GM19023 (cell line): Measurements from ENCODE around the gene TOMM70.
A peak's percentile ranks its signal among the peaks of the same experiment; 100 is the strongest.

ENCODE experiments used
- ATAC-seq: cut with Tn5 transposase; IDR thresholded peaks from one replicate; pipeline ENCODE4 v1.9.1; 2021; ENCODE audit warnings: mild to moderate bottlenecking, moderate library complexity; ENCODE audit not compliant: unreplicated experiment

The TOMM70 gene

GRCh38 chr3:100412912-100413590, 12.2 kb upstream of the TOMM70 start:
- ATAC-seq: no peak

GRCh38 chr3:100411091-100411982, 10.4 kb upstream of the TOMM70 start:
- no peak for ATAC-seq

- ATAC-seq: no peak
Observed at GRCh38 chr3:100407977-100408532, 7.2 kb upstream of the TOMM70 start.

GRCh38 chr3:100407164-100407563, 6.3 kb upstream of the TOMM70 start:
- no peak for ATAC-seq

- ATAC-seq: no peak
Observed at GRCh38 chr3:100404250-100404548, 3.3 kb upstream of the TOMM70 start.

- no peak for ATAC-seq
Observed at GRCh38 chr3:100403362-100404249, 2.7 kb upstream of the TOMM70 start.

GRCh38 chr3:100402891-100403290, 2.0 kb upstream of the TOMM70 start:
- no peak for ATAC-seq

- no peak for ATAC-seq
Observed at GRCh38 chr3:100402256-100402655, 1.4 kb upstream of the TOMM70 start.

- peak; percentile 15 for ATAC-seq
Observed at GRCh38 chr3:100401674-100402041, 769 bp upstream of the TOMM70 start.

GRCh38 chr3:100400419-100400779, 490 bp downstream of the TOMM70 start:
- peak; percentile 3 for ATAC-seq

GRCh38 chr3:100399341-100400071, 1.4 kb downstream of the TOMM70 start:
- ATAC-seq: no peak

- ATAC-seq: no peak
Observed at GRCh38 chr3:100396967-100397366, 3.9 kb downstream of the TOMM70 start.

- ATAC-seq: no peak
Observed at GRCh38 chr3:100395679-100396431, 5.0 kb downstream of the TOMM70 start.

- no peak for ATAC-seq
Observed at GRCh38 chr3:100389025-100389424, 11.9 kb downstream of the TOMM70 start.

- ATAC-seq: no peak
Observed at GRCh38 chr3:100386437-100387074, 14.3 kb downstream of the TOMM70 start.

GRCh38 chr3:100384733-100385525, 16.0 kb downstream of the TOMM70 start:
- ATAC-seq: no peak

GRCh38 chr3:100376301-100376700, 24.6 kb downstream of the TOMM70 start:
- ATAC-seq: no peak

- ATAC-seq: no peak
Observed at GRCh38 chr3:100374521-100374920, 26.4 kb downstream of the TOMM70 start.

- no peak for ATAC-seq
Observed at GRCh38 chr3:100370756-100371155, 30.1 kb downstream of the TOMM70 start.
